ENCODE measurements around the gene PIPOX.

GRCh38 chr17:29099527-29099926, 56.6 kb downstream of the PIPOX start:
- TF ChIP-seq CTCF (IDR thresholded peaks at IDR 0.05; ENCODE audit: low read depth, low read length, poor library complexity, severe bottlenecking): no peak
- TF ChIP-seq EZH2phosphoT487 (IDR thresholded peaks at IDR 0.05; ENCODE audit: borderline replicate concordance, low read length): no peak

Data from DOHH2 (cell line).